ENCODE measurements around the gene KLHL3.
"Not testable (repeated sequence)": the region's sequence is repeated elsewhere in the genome, so short reads cannot be mapped to it uniquely, and the experiment has no call there.

Gene KLHL3

DNA sequence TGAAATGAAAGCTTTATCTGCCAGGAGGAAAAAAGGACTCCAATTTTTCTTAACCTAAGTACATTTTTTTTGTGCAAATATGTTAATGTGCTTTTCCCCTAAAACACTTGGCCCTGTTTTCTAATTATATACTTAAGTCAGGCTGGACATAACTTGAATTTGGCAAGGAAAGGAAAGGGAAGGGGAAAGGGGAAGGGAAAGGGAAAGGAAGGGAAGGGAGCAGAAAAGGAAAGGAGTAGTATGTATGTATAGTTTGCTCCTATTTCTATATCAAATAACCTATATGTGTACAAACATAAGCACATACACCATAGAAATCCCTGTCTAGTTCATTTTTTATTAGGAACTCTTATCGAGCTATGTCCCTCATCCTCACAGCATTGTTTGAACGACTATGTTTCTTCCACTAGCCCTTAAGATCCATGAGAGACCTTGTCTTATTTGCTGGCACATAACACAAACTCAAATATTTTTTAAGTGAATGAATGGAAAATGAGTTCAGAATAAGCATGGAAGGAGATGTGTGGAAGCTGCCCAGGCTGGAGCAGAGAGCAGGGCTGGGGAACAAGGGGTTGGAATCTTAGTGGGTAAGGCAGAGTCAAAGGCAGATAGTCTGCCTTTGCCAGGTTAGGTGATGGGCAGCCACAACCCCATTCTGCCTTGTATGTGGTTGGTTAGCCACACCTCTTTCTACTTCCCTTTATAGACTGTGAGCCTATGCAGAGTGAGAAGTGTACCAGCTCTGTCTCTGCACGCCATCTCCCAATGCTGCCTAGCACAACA, 70.0 kb downstream of the KLHL3 start:
- peak; percentile 20 to 38 for DNase-seq

- DNase-seq, result peak; percentile 32 to 79
Observed at GRCh38 chr5:137660349-137660817, 75.5 kb downstream of the KLHL3 start.

DNA sequence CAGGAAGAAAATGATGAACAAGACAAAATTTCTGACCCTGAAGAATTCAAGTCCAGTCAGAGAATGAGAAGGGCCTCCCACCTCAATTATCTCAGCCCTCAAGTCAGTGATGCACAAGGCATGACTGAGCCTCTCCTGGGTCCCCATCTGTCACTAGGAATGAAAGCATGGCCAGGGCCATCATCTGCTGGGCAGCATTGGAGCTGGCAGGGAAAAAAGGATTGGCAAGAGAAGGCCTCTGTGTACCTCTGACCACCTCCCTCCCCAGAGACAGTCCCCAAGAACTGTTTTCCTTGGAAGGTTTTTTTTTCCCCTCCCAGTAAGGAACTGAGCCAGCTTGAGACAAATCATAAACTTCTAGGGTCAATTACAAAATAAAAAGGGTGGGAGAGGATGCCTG, 76.7 kb downstream of the KLHL3 start:
- DNase-seq, result no peak

DNA sequence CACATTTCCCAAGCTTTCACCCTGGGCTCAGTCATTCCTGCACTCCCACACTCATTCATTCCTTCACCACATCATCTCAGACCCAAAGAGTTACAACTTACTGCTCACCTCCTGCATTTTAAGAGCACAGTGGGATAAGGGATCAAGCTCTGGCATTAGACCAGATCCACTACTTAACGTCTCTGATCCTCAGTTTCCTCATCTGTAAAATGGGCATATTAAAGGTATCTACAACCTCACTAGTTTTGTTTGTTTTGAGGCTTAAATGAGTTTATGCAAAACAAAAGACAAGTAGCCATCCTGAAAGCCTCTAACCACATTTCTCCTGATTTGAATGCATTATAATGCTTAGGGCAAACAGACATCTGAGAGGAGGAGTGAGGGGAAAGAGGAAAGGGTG, 77.6 kb downstream of the KLHL3 start:
- DNase-seq, result no peak

GRCh38 chr5:137657073-137657472, 78.8 kb downstream of the KLHL3 start:
- DNase-seq, result no peak

DNA sequence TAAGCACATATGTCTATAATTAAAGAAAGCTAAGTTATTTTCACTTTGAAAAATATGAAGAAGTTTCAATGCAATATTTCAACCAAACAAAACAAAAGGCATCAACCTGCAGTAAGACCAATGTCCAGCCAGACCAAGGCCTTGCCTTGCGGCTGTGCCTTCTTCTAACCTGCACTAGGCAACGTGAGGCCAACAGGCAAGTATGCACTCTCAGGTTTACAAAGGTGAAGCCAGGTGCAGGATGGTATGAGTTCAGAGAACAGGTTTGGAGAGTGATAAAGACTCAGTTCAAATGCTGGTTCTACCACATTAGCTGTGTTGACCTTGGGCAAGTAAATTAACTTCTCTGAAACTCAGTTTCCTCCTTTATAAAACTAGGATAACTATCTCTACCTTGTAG, 79.3 kb downstream of the KLHL3 start:
- DNase-seq, result no peak

DNA sequence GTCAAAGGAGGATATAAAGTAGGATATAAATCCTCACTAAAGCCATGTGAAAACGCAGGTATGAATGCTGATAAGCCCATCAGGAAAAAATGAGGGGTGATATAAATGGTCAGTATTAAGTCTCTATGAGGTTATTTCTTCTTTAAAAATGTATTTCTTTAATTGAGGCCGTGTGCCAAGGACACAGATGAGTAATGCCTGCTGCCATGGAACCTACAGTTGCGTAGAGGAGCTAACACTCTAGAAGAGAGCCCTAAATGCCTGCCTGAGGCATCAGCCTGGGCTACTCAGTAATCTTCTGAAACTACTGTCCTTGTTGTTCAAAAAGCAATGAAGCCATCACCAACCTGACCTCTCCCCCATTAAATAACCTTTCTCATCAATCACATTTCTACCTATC, 84.9 kb downstream of the KLHL3 start:
- DNase-seq, result no peak

GRCh38 chr5:137649228-137649935, 86.5 kb downstream of the KLHL3 start:
- DNase-seq, result no peak

DNA sequence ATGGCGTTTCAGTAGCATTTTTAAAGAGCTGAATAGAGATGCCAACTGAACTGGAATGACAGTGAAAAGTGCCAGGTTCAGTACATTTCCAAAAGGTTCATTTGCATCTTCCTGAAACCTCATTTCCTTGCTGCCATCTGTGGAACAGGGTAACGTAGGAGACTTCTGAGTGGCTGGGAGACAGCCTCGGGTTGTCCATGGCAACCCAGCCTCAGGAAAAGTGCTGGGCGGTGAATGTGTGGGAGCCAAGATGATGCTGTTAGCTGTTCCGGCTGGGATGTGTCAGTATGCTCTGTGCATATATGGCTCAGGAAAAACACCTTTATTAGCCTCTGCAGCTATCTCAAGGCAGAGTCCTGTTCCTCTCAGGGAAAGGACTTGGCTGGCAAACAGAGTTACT, 87.5 kb downstream of the KLHL3 start:
- no peak for DNase-seq

GRCh38 chr5:137647401-137647800, 88.5 kb downstream of the KLHL3 start:
- DNase-seq, result no peak

DNA sequence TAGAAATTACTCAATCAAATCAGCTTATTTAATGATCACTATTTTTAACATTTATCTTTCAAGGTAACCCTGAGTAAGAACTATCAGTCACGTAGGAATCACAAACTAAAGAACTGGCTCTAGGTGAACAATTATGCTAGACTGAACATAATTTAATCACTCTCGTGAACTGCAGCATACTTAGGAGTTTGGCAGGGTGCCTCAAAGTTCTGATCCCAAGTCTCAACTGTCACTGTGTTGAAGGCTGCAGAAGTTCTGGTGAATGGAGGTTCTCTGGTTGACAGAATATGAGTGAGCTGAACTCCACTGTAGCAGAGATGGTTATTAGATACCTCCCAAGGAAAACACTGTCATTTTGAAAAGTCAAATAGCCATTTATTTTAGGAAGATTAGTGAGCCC, 89.1 kb downstream of the KLHL3 start:
- no peak for DNase-seq

DNA sequence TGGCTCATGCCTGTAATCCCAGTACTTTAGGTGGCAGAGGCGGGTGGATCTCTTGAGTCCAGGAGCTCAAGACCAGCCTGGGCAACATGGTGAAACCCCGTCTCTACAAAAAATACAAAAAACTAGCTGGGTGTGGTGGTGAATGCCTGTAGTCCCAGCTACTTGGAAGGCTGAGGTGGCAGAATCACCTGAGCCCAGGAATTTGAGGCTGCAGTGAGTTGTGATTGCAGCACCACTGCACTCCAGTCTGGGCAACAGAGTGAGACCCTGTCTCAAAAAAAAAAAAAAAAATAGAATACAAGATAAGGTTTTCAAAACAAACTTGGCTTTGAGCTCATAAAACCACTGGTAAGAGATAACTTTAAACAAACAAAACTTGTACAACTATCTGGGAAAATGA, 92.8 kb downstream of the KLHL3 start:
- not testable (repeated sequence) for DNase-seq

- no peak for DNase-seq
Observed at GRCh38 chr5:137642091-137642490, 93.8 kb downstream of the KLHL3 start.

- DNase-seq, result no peak
Observed at GRCh38 chr5:137641148-137641547, 94.7 kb downstream of the KLHL3 start.

GRCh38 chr5:137639645-137640044, 96.2 kb downstream of the KLHL3 start:
- DNase-seq, result no peak

GRCh38 chr5:137638841-137639240, 97.0 kb downstream of the KLHL3 start:
- no peak for DNase-seq

DNA sequence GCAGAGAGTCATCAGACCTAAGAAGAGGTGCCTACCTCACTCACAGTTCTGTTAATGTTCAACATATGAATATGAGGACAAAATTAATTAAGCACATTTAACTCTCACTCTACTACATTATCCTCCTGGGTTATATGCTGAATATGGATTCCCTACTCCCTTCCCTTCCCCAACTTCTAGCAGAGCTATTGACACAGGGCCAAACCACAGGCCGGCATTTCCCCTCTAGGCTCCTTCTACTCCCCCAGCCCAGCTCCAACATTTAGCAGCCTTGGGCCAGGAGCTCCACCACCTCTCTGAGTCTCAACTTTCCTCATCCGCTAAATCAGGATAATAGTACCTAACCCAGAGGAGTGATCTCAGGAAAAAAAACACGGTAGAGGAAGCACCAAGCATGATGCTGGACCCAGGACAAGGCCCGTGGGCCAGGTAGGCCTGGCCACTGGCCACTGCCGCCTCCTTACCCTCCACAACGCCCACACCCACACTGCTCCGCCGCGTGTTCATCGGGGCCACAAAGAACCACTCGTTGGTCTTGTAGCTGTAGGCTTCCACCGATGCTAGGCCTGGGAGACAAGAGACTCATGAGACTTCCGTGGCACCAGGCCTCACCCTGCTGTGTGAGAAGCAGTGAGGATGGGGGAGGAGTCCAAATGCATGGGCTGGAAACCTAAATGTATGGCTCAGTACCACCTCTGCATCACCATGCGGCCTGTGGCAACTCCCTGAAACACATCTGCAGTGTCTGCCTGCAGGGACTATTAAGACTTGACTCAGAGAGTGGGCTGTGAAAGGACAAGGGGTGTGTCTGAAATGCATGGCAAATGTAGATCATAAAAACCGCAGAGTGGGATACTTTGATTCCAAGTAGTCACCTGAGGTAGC, 98.8 kb downstream of the KLHL3 start:
- no peak for DNase-seq

- no peak for DNase-seq
Observed at GRCh38 chr5:137636099-137636498, 99.8 kb downstream of the KLHL3 start.

DNA sequence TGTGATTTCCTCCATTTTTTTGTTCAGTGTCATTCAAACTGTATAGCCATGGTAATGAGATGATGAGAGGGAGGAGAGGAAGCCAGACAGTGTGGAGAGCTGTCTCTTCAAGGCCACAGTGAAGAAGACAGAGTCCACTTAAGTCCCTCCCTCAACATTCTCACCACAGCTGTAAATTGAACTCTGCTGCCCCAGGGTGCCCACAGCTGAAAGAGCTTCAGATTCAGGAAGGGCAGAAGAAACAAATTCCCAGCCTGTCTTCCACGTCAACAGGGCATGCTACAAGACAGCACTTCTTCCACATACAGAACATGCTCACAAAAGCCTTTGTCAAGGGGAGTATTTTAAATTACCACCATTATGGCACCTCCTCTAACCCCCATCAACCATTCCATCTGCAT, 100.4 kb downstream of the KLHL3 start:
- no peak for DNase-seq

DNA sequence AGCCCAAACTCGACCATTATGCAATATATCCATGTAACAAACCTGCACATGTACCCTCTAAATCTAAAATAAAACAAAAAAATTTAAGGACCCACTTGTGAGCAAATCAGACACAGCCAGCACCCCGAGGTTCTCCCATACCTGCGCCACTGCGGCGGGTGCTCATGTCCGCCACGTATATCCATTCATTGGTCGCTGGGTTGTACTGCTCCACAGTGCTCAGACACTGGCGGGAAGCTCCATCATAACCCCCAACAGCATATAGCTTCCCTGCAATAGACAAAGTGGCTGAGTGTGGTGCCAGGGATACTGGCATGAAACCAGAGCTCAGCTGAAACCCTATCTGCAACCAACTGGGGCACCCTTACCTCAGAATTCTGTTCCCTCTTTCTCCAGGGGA, 102.0 kb downstream of the KLHL3 start:
- DNase-seq, result no peak

DNA sequence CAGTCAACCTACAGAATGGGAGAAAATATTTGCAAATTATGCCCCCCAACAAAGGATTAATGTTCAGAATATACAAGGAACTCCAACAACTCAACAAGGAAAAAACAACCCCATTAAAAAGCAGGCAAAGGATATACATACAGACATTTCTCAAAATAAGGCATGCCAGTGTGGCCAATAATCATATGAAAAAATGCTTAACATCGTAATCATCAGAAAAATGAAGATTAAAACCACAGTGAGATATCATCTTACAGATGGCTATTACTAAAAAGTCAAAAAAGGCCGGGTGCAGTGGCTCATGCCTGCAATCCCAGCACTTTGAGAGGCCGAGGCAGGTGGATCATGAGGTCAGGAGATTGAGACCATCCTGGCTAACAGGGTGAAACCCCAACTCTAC, 103.2 kb downstream of the KLHL3 start:
- no peak for DNase-seq

- DNase-seq, result no peak
Observed at GRCh38 chr5:137631453-137631852, 104.4 kb downstream of the KLHL3 start.

DNA sequence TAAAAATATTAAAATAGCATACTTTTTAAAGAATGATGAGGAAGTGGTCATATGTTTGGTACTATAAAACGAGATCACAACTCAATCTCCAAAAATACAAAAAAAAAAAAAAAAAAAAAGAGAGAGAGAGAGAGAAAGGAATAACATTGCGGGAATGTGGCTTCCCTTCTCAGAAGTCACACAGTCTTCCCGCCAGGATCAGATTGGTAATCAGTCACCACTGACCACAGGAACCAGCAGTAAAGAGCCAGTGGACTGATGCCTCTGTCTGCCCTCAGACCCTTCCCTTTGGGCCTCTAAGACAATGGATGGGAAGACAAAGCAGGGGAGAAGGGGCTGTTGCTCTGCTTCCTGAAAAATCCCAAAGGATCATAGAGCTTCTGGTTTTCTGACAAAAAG, 104.9 kb downstream of the KLHL3 start:
- no peak for DNase-seq
